ENCODE data around the gene MTMR10.

Gene MTMR10

DNA sequence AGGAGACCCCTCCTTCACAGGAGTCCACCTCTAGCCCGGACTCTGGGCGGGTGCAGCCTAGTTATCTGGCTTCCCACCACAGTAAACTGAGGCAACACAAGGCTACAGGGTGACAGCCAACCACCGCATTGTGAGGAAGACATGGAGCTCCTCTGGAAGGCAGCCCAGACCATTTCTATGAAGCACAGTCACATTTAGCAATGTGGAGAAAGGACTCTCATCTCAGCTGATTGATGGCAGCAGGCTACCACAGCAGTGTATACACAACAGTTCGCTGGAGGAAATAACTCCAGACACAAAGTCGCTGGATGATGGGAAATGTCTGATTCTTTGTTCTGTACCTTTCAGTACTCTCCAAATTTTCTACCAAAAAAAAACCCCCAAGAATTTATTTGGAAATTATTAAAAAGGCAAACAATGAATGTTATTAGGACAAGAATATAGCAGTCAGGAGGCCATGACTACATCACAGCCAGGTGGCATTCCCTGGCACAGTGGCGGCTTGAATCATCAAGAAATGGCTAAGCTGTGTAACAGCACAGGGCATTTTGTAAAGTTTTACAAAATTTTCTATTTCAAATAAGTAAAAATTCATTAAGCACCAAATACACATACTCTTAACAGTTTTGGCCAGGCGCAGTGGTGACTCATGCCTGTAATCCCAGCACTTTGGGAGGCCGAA lies 47.6 kb downstream of the MTMR10 start:
- H3K4me3 ChIP-seq (ENCODE audit: low read depth, low read length): no peak overlapping the region
- TF ChIP-seq, protein P1, sequence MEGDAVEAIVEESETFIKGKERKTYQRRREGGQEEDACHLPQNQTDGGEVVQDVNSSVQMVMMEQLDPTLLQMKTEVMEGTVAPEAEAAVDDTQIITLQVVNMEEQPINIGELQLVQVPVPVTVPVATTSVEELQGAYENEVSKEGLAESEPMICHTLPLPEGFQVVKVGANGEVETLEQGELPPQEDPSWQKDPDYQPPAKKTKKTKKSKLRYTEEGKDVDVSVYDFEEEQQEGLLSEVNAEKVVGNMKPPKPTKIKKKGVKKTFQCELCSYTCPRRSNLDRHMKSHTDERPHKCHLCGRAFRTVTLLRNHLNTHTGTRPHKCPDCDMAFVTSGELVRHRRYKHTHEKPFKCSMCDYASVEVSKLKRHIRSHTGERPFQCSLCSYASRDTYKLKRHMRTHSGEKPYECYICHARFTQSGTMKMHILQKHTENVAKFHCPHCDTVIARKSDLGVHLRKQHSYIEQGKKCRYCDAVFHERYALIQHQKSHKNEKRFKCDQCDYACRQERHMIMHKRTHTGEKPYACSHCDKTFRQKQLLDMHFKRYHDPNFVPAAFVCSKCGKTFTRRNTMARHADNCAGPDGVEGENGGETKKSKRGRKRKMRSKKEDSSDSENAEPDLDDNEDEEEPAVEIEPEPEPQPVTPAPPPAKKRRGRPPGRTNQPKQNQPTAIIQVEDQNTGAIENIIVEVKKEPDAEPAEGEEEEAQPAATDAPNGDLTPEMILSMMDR (IDR thresholded peaks at IDR 0.05; ENCODE audit: low read depth, low read length): no peak

DNA sequence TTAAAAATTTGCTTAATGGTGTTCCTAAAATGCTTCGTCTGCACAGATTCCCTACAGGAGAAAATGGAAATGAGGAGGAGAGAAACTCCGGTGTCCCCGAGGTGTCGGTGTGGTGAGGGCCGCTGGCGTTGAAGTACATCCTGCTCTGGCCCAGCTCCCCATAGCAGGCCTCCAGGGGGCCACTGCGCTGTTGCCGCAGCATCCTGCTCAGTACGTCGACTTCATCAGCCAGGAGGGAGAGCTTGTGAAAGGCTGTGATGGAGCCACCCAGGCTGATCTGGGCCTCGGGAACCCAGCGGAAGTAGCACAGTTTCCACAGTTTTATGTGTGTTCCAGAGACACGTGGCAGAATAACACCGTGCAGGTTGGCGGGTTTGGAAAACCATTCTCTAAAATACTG lies 49.9 kb downstream of the MTMR10 start:
- TF ChIP-seq, protein P1 (IDR thresholded peaks at IDR 0.05; ENCODE audit: low read depth, low read length): no peak
- no peak overlapping the region for H3K4me3 ChIP-seq (ENCODE audit: low read depth, low read length)

DNA sequence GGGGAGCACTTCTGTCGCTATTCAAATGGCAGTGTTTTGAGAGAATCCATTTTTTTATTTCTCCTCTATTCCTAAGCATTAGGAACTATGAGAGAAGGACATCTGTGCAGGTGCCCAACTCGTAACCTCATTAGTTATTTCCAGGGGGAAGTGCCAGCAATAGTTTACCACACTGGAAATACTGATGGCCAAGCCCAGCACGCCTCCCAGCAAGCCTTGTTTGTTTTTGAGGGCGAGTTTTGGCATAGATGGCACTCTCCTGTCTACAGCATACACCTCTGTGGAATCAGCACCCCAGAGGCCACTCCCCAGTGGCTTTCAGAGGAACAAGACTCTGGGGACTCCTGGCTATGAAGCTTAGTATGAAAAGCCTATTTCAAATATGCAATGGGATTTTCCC lies 51.1 kb downstream of the MTMR10 start:
- H3K4me3 ChIP-seq (ENCODE audit: low read depth, low read length): no peak overlapping the region
- TF ChIP-seq, protein P1 (IDR thresholded peaks at IDR 0.05; ENCODE audit: low read depth, low read length): no peak

DNA sequence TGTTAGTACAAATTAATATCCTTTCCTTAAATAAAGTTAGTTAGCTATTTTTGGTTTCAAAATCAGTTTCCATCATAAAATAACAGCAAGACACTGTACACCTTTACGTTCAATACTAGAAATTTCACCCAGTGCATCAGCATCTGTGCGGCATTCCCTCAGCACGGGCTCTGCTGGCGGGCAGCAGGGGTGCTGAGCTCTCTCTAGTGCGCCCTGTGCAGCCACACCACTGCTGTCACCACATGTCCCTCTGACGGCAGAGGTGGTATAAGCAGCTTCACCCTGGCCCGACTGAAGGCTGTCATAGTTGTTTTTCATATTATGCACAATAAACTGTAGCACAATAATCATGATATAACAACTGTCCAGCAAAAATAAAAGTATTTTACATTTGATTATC lies 52.3 kb downstream of the MTMR10 start:
- H3K4me3 ChIP-seq (ENCODE audit: low read depth, low read length): no peak overlapping the region
- TF ChIP-seq, protein P1 (IDR thresholded peaks at IDR 0.05; ENCODE audit: low read depth, low read length): no peak

DNA sequence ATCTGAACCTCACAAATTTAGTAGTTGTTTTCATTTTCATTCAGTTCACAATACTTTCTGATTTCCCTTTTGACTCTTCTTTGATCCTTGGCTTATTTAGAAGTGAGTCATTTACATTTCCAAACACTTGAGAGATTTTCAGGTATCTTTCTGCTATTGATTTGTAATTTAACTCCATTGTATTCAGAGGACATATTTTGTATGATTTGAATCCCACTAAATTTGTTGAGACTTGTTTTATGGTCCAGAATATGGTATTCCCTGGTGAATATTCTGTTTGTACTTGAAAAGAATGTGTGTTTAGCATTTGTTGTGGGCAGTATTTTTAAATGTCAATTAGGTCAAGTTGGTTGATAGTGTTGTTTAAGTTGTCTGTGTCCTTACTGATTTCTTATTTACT lies 58.1 kb downstream of the MTMR10 start:
- no peak overlapping the region for H3K4me3 ChIP-seq (ENCODE audit: low read depth, low read length)
- TF ChIP-seq, protein P1 (IDR thresholded peaks at IDR 0.05; ENCODE audit: low read depth, low read length): no peak

DNA sequence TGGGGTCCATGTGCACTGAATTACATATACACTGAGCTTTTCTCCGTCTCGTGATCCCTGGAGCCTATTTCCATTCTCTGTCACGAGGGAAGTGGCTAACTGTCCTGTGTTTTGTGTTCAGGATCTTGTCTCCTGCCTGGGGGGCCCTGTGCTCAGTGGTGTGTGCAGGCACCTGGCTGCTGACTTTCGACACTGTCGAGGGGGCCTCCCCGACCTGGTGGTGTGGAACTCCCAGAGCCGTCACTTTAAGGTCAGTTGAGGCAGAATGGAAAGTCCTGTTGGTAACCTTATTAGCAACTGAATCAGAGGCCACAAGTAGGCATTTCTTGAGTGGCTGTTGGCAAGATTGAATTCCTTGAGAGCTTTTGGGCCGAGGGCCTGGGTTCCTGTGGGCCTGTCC lies 61.0 kb downstream of the MTMR10 start:
- TF ChIP-seq, protein P1 (IDR thresholded peaks at IDR 0.05; ENCODE audit: low read depth, low read length): no peak

DNA sequence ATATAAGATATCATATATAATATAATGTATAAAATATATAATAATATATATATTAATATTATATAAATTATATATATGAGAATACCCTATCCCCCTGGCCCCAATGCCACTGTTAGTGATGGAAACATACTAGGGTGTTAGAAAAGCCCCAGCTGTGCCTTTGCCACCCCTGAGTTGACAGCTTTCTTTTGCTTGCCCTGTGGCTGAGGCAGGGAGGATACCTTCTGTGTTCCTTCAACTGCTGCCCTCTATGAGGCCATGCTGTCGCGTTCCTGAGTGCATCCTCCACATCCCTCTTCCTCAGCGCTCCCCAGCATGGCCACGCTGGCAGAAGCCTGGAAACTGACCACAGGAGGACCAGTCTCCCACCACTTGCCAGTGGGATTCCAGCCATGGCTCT lies 61.4 kb downstream of the MTMR10 start:
- H3K4me3 ChIP-seq (ENCODE audit: low read depth, low read length): no peak overlapping the region
- TF ChIP-seq, protein P1 (IDR thresholded peaks at IDR 0.05; ENCODE audit: low read depth, low read length): no peak

More for the DNA sequence above, 61.0 kb downstream of the MTMR10 start:
- H3K4me3 ChIP-seq (ENCODE audit: low read depth, low read length): no peak overlapping the region

Measured in WI38 (cell line).